HFFc6 (cell line): ENCODE results near the gene IP6K1. TPM values are rescaled to one million over a fixed set of nuclear protein-coding genes. Genes with fewer than 3 reads are reported as not detected.

ENCODE experiments used
- DNase-seq: peaks from one replicate; pipeline ENCODE4 v3.0.0-alpha.2; 2018
- H3K27ac Mint-ChIP-seq: 2 replicates; pipeline ENCODE4 v1.8.0; 2020; ENCODE audit warnings: mild to moderate bottlenecking, mixed read lengths
- H3K27me3 Mint-ChIP-seq: 2 replicates; pipeline ENCODE4 v1.8.0; 2021; ENCODE audit warnings: mild to moderate bottlenecking, moderate library complexity, mixed read lengths; ENCODE audit not compliant: insufficient read depth
- H3K36me3 Mint-ChIP-seq: 2 replicates; pipeline ENCODE4 v1.8.0; 2021; ENCODE audit warnings: low read depth, mixed read lengths
- H3K4me1 Mint-ChIP-seq: 2 replicates; pipeline ENCODE4 v1.8.0; 2020; ENCODE audit warnings: low read depth, mixed read lengths
- H3K4me3 Mint-ChIP-seq: 2 replicates; pipeline ENCODE4 v1.8.0; 2020; ENCODE audit warnings: mild to moderate bottlenecking, moderate library complexity, mixed read lengths
- H3K9me3 Mint-ChIP-seq: 2 replicates; pipeline ENCODE4 v1.8.0; 2020; ENCODE audit warnings: mild to moderate bottlenecking, mixed read lengths
- CTCF ChIP-seq: fragments of 200-600 bp; sonication (generic); IDR thresholded peaks from 2 replicates; pipeline ENCODE4 v1.5.0; 2021; ENCODE audit warnings: antibody characterized with exemption, mild to moderate bottlenecking
- total RNA-seq, 6 experiments: library from RNA; stranded (reverse); fragmentation: NEBNext Ultra II Directional; extraction: Animal tissue kit (Norgen Biotek cat#: 25700); gene quantifications; 2 replicates in 1 of 6; 3 replicates in 5 of 6; pipeline ENCODE4 v1.2.3, GENCODE V29; 2021

Gene IP6K1
- total RNA-seq, 6 experiments from 2014 or later: 29.8 to 43.7 (median 38.4) TPM

- TF ChIP-seq CTCF: no peak
- Mint-ChIP-seq H3K9me3 (no peaks in the 10 kb centered on the region), H3K27me3 (no peaks in the 10 kb centered on the region; the same call in none of the 2 replicates), H3K36me3 (no peaks in the 10 kb centered on the region; the same call in 1 of the 2 replicates), H3K27ac (peak overlapping the region; percentile 88), H3K4me1 (peaks cover 24% of the 10 kb centered on the region), H3K4me3 (peak overlapping the region; percentile 92)
- DNase-seq: no peak
These were observed 26.7 kb upstream of the IP6K1 start for GRCh38 chr3:49812916-49813496.

DNA sequence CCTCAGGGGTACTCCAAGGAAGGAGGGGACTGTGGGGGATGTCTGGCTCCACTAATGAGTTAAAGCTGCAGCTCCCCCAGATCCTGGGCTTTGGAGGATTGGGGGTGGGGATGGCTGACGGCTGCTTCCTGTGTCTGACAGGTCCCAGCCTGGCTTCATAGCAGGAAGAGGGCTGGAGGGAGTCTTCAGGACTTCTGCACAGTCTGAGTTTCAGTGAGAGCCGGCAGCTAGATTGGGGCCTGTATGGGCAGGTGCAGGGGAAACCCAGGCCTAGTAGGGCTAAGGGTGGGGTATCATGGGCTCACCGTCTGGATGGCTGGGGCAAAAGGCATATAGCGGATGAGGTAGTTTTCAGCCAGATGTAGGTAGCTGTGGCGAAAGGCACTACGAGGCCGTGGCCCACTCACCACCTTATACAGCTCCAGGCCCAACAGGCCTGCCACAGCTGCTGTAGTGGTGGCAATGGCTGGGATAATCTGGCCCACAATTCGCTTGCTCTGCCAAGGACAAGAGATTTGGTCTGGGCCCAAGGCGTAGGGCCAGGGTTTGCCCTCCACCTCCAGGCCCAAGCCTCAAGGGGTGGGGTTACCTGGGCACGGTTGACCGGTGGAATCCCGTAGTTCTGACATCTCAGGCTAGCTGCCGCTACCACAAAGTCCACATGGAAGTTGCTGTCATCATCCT lies 21.2 kb upstream of the IP6K1 start:
- H3K27ac Mint-ChIP-seq: no peak overlapping the region
- peaks cover 24% of the 10 kb centered on the region for H3K4me1 Mint-ChIP-seq
- no peak for TF ChIP-seq CTCF
- DNase-seq: no peak
- H3K27me3 Mint-ChIP-seq: no peaks in the 10 kb centered on the region; the same call in none of the 2 replicates
- H3K9me3 Mint-ChIP-seq: no peaks in the 10 kb centered on the region
- no peaks in the 10 kb centered on the region; the same call in 1 of the 2 replicates for H3K36me3 Mint-ChIP-seq
- H3K4me3 Mint-ChIP-seq: no peak overlapping the region

- DNase-seq: no peak
- no peak overlapping the region for H3K27ac Mint-ChIP-seq
- no peaks in the 10 kb centered on the region; the same call in none of the 2 replicates for H3K27me3 Mint-ChIP-seq
- no peak overlapping the region for H3K4me3 Mint-ChIP-seq
- H3K9me3 Mint-ChIP-seq: no peaks in the 10 kb centered on the region
- H3K36me3 Mint-ChIP-seq: no peaks in the 10 kb centered on the region
- TF ChIP-seq CTCF: no peak
- H3K4me1 Mint-ChIP-seq: peaks cover 27% of the 10 kb centered on the region
These were observed 20.5 kb upstream of the IP6K1 start for GRCh38 chr3:49806850-49807249.

DNA sequence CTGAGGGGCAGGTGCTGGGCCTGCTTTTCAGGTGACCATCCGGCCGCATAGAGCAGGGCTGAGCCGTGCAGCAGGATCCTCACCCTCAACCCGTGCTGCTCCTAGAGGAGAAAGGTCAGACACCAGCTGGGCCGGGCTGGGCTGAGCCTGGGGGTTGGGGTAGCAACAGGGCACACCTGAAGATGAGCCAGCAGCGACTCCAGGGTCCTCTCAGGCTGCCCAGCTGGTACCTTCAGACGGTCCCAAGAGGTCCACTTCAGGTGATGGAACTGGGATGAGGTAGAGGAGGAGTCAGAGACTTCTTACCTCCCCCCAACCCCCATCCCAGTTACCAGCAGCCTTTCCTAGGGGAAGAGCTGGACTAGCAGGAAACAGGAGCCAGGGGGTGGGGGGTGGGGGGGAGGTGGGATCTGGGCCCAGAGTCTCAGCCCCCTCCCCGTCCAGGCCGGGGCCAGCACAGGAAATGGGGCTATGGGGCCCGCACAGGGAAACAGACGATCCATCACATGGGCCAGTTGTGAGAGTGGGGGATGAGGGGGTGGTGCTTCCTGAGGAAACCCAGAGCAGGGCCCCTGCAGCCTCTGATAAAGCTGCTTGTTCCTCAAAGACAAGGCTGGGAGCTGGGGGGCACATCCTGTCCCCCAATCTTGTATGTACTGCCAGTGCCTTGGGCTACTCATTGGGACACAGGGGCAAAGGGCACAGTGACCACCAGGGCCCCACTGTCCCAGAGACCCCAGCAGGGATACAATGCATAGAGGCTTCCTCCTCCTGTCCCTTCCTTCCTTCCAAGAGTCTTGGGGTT lies 19.8 kb upstream of the IP6K1 start:
- no peak overlapping the region for H3K4me3 Mint-ChIP-seq
- no peaks in the 10 kb centered on the region; the same call in none of the 2 replicates for H3K27me3 Mint-ChIP-seq
- H3K4me1 Mint-ChIP-seq: peaks cover 27% of the 10 kb centered on the region
- H3K27ac Mint-ChIP-seq: no peak overlapping the region
- no peak for TF ChIP-seq CTCF
- H3K9me3 Mint-ChIP-seq: no peaks in the 10 kb centered on the region
- no peaks in the 10 kb centered on the region for H3K36me3 Mint-ChIP-seq
- no peak for DNase-seq

DNA sequence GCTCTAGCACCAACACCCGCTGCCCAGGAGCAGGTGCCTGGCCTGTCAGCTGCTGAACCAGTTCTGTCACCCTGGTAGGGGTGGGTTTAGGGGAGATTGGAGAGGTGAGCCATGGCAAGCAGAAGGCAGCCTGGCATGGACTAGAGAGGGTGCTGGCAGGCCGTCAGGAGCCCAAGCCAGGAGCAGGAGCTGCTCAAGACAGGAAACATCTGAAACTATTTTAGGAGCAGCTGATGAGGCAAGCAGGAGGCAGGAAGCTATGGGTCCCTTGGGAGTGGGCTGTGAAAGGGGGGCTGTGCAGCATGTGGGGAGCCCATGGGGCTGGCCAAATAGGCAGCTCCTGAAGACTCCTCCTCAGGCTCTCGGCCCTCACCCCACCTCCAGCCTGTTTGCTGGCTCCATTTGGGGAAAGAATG lies 19.0 kb upstream of the IP6K1 start:
- peaks cover 27% of the 10 kb centered on the region for H3K4me1 Mint-ChIP-seq
- H3K36me3 Mint-ChIP-seq: no peaks in the 10 kb centered on the region
- no peak overlapping the region for H3K4me3 Mint-ChIP-seq
- no peak for DNase-seq
- no peaks in the 10 kb centered on the region; the same call in none of the 2 replicates for H3K27me3 Mint-ChIP-seq
- H3K27ac Mint-ChIP-seq: no peak overlapping the region; the same call in 1 of the 2 replicates
- no peaks in the 10 kb centered on the region for H3K9me3 Mint-ChIP-seq
- no peak for TF ChIP-seq CTCF
